GM21390 (cell line): Measurements from ENCODE around the gene CAPN12.
"Not testable (repeated sequence)": the region's sequence is repeated elsewhere in the genome, so short reads cannot be mapped to it uniquely, and the experiment has no call there.

Experiments used
- ATAC-seq: cut with Tn5 transposase; IDR thresholded peaks from one replicate; pipeline ENCODE4 v1.9.1; 2021; ENCODE audit not compliant: unreplicated experiment

Gene CAPN12

DNA sequence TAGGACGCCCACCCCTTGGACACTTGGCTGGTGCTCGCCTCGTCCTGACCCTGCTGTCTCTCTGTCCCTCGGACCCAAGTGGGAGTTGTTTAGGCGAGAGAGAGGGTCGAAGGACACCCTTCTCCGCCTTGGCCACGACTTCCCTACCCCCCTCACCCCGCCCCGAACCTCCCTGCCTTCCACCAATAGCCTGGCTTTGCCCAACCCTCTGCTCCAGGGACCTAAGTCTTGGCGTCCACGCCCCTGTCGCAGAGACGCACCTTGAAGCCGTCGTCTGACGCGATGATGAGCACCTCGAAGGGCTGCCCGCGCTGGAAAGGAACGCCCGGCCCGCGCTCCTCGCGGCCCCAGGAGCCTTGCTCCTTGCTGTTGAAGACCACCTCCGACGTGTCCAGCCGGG, 27.3 kb upstream of the CAPN12 start:
- ATAC-seq = not testable (repeated sequence)

DNA sequence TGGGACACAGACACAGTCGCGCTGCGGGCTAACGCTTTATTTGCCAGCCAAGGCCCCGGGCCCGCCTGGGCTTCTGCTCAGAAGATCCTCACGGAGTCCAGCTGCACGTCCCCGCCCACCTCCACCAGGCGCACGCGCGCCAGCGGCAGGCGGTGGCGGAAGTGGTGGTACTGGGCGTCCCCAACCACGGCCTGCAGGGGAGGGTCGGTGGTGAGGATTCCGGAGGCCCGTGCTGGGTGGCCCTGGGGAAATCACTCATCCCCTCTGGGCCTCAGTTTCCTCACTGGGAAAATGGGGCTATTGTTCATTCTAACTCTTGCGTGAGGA, 26.6 kb upstream of the CAPN12 start:
- ATAC-seq = not testable (repeated sequence)

DNA sequence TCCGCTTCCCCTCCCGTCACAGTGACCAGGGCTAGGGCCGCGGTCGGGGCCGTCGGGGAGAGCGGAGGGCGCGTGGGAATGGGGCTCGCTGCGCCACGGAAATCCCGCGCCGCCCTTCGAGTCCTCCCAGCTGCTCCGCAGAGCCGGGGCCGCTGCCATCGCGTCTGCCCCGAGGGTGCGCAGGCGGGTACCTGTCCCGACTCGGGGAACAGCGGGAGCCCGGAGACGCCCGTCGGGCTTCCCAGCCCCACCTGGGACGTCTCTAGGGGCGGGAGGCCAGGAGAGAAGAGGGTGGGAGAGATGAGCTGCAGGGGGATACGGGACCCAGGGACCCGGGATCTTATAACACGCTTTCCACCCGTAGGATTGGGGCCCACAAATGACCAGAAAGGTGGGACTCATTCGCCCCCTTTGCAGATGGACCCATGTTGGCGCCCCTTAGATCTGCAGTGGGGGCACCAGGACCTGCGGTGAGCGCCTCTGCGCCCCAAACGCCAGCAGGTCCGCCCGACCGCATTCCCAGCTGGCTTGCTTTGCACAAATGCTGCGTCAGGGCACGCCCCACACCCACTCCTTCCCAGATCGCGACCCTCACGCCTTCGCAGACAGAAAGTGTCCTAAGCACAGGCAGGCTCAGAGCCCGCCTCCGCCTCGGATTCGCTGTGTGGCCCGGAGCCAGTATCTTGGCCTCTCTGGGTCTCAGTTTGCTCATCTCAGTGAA, 26.1 kb upstream of the CAPN12 start:
- ATAC-seq = not testable (repeated sequence)

DNA sequence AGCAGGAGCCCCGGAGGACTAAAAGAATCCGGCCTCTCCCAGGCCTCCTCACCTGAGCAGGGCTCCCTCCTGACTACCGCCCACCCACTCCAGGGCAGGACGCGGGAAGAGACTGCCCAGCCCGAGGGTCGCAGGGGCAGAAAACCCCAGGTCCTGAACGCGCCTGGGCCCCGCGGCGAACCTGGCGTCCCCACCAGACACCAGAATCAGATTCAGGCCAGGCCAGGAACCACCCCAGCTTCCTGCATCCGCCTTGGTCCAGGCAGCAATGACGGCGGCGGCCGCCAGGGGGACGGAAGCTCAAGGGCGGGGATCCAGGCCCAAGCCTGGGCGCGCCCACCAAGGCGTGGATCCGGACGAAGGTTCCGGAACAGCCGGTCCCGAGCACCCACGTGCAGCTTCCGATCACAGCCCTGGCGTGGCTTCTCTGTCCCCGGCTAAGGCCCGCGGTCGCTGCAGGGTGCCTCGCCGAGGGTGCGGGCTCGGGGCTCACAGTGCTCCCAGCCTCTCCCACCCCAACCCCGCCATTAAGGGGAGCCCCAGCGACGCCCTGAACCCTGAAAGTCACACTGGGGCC, 25.4 kb upstream of the CAPN12 start:
- no peak for ATAC-seq

DNA sequence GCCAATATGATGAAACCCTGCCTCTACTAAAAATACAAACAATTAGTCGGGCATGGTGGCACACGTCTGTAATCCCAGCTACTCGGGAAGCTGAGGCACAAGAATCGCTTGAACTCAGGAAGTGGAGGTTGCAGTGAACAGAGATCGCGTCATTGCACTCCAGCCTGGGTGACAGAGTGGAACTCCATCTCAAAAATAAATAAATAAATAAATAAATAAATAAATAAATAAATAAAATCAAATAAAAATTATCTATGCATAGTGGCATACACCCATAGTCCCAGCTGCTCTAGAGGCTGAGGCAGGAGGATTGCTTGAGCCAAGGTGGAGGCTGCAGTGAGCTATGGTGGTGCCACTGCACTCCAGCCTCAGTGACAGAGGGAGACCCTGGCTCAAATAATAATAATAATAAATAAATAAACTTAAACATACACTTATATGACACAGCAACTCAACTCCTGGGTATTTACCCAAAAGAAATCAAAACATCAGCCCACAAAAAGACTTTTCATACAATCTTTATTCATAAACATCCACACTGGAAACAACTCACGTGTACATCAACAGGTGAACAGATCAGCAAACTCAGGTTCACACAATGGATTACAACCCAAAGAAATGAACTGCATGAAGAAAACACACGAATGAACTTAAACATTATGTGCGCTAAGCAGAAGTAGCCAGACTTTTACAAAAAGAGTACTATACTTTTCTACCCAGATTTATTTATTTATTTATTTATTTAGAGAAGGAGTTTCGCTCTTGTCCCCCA, 22.2 kb upstream of the CAPN12 start:
- no peak for ATAC-seq

- ATAC-seq = no peak
Measured at GRCh38 chr19:38765214-38765613, 20.9 kb upstream of the CAPN12 start.

DNA sequence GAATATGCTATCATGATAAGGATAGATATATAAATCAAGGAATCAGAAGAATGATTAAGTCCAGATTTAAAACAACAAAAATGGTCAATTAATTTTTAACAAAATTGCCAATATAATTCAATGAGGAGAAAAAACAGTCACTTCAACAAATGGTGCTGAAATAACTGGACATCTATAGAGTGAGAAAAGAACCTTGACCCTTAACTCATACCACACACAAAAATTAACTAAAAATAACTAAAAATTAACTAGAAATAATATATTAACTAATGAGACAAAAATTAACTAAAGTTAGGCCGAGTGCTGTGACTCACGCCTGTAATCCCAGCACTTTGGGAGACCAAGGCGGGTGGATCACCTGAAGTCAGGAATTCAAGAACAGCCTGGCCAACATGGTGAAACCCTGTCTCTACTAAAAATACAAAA, 19.5 kb upstream of the CAPN12 start:
- no peak for ATAC-seq

DNA sequence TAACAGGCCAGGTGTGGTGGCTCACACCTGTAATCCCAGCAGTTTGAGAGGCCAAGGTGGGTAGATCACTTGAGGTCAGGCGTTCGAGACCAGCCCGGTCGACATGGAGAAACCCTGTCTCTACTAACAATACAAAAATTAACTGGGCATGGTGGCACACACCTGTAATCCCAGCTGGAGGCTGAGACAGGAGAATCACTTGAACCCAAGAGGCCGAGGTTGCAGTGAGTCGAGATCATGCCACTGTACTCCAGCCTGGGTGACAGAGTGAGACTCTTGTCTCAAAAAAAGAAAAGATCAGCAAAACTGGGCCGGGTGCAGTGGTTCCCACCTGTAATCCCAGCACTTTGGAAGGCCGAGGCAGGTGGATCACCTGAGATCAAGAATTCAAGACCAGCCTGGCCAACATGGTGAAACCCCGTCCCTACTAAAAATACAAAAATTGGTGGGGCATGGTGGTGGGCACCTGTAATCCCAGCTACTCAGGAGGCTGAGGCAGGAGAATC, 17.7 kb upstream of the CAPN12 start:
- not testable (repeated sequence) for ATAC-seq

DNA sequence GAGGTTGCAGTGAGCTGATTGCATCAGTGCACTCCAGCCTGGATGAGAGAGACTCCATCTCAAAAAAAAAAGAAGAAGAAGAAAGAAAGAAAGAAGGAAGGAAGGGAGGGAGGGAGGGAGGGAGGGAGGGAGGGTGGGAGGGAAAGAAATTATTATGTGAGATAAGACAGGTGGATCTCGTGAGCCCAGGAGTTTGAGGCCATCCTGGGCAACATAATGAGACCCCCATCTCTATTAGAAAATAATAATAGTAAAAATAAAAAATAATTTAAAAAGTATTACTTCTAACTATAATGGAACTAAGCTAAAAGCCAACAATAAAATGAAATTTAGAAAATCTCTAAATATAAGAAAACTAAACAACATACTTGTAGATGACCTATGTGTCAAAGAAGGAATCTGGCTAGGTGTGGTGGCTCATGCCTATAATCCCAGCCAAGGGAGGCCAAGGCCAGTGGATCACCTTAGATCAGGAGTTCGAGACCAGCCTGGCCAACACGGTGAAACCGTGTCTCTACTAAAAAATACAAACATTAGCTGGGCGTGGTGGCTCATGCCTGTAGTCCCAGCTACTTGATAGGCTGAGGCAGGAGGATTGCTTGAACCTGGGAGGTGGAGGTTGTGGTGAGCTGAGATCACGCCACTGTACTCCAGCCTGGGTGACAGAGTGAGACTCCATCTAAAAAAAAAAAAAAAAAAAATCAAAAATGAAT, 16.7 kb upstream of the CAPN12 start:
- ATAC-seq = not testable (repeated sequence)

- ATAC-seq = no peak
Measured at GRCh38 chr19:38759590-38760003, 15.3 kb upstream of the CAPN12 start.

DNA sequence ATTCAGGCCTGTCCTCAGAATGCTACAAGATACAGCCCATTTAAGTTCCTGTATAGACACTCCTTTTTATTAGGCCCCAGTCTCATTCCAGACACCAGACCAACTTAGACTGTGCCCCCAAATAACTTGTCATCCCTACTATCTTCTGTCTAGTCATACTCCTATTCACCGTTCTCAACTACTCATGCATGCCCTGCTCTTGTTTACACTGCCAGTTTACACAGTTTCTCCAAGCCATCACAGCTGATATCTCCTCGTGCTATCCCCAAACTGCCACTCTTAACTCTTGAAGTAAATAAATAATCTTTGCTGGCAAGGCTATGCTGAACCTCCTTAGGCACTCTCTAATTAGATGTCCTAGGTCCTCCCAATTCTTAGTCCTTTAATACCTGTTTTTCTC, 9.9 kb upstream of the CAPN12 start:
- ATAC-seq = not testable (repeated sequence)

- ATAC-seq = not testable (repeated sequence)
Measured at GRCh38 chr19:38753783-38754182, 9.5 kb upstream of the CAPN12 start.

- no peak for ATAC-seq
Measured at GRCh38 chr19:38745316-38745715, 1.0 kb upstream of the CAPN12 start.

GRCh38 chr19:38744874-38745273, 600 bp upstream of the CAPN12 start:
- ATAC-seq = no peak

GRCh38 chr19:38743394-38744297, 628 bp downstream of the CAPN12 start:
- ATAC-seq = no peak

GRCh38 chr19:38742906-38743305, 1.4 kb downstream of the CAPN12 start:
- no peak for ATAC-seq

- no peak for ATAC-seq
Measured at GRCh38 chr19:38742296-38742695, 2.0 kb downstream of the CAPN12 start.

GRCh38 chr19:38741670-38742069, 2.6 kb downstream of the CAPN12 start:
- ATAC-seq = no peak

GRCh38 chr19:38740932-38741331, 3.3 kb downstream of the CAPN12 start:
- no peak for ATAC-seq

- ATAC-seq = no peak
Measured at GRCh38 chr19:38740257-38740592, 4.0 kb downstream of the CAPN12 start.
